Measurements from ENCODE around the gene CAMSAP3.

The CAMSAP3 gene

DNA sequence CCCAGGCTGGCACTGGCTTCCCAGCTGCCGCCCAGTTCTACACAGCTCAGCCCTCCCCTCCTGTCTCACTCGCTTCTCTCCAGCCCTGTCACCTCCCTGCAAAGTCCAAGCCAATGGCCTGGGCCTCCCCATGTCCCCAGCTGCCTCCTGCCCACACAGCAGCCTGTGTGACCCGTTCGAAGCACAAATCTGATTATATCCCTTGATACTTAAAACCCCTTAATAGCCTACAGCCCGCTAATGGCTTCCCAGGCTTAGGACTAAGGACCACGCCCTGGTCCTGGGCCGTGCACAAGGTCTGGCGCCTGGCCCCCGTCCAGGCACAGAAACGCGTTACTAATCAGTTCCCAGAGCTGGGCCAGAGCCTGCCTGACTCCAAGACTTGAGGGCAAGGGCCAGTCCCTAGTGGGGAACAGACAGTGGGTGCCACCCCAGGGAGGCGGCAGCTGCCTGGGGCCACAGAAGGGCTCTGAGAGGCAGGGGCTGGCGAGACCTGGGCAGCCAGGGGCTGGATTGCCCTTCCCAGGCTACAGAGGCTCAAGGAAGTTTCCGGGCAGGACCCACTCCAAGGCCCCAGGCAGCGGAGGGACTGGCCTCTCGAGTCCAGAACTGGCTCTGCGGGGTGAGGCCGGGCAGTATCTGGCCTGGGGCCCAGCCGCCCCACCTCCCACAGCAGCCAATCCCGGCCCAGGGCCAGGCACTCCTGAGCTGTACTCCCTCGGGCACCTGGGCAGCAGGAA lies 23.3 kb downstream of the CAMSAP3 start:
- H3K4me3 ChIP-seq (ENCODE audit: low read length), result no peak overlapping the region
- peaks cover 26% of the 10 kb centered on the region for H3K36me3 ChIP-seq (replicated peaks; ENCODE audit: low read depth, low read length)
- H3K9ac ChIP-seq (ENCODE audit: low read length), result no peak overlapping the region
- no peak overlapping the region for H3K27ac ChIP-seq (ENCODE audit: low read length)
- TF ChIP-seq EZH2phosphoT487 (IDR thresholded peaks at IDR 0.05; ENCODE audit: low read depth), result no peak
- TF ChIP-seq, protein P1, sequence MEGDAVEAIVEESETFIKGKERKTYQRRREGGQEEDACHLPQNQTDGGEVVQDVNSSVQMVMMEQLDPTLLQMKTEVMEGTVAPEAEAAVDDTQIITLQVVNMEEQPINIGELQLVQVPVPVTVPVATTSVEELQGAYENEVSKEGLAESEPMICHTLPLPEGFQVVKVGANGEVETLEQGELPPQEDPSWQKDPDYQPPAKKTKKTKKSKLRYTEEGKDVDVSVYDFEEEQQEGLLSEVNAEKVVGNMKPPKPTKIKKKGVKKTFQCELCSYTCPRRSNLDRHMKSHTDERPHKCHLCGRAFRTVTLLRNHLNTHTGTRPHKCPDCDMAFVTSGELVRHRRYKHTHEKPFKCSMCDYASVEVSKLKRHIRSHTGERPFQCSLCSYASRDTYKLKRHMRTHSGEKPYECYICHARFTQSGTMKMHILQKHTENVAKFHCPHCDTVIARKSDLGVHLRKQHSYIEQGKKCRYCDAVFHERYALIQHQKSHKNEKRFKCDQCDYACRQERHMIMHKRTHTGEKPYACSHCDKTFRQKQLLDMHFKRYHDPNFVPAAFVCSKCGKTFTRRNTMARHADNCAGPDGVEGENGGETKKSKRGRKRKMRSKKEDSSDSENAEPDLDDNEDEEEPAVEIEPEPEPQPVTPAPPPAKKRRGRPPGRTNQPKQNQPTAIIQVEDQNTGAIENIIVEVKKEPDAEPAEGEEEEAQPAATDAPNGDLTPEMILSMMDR (IDR thresholded peaks at IDR 0.05; ENCODE audit: low read depth, low read length), result no peak
- no peak overlapping the region for H2AFZ ChIP-seq (ENCODE audit: low read depth, low read length)
- no peaks in the 10 kb centered on the region for H3K4me1 ChIP-seq (ENCODE audit: low read length)
- H3K9me3 ChIP-seq (ENCODE audit: insufficient read depth, low read length), result no peaks in the 10 kb centered on the region
- H3K27me3 ChIP-seq (ENCODE audit: low read depth, low read length), result no peaks in the 10 kb centered on the region
- no peaks in the 10 kb centered on the region for H4K20me1 ChIP-seq (ENCODE audit: insufficient read depth, low read length)
- H3K4me2 ChIP-seq (ENCODE audit: low read length), result no peak overlapping the region
- H3K79me2 ChIP-seq (ENCODE audit: low read length), result no peaks in the 10 kb centered on the region

DNA sequence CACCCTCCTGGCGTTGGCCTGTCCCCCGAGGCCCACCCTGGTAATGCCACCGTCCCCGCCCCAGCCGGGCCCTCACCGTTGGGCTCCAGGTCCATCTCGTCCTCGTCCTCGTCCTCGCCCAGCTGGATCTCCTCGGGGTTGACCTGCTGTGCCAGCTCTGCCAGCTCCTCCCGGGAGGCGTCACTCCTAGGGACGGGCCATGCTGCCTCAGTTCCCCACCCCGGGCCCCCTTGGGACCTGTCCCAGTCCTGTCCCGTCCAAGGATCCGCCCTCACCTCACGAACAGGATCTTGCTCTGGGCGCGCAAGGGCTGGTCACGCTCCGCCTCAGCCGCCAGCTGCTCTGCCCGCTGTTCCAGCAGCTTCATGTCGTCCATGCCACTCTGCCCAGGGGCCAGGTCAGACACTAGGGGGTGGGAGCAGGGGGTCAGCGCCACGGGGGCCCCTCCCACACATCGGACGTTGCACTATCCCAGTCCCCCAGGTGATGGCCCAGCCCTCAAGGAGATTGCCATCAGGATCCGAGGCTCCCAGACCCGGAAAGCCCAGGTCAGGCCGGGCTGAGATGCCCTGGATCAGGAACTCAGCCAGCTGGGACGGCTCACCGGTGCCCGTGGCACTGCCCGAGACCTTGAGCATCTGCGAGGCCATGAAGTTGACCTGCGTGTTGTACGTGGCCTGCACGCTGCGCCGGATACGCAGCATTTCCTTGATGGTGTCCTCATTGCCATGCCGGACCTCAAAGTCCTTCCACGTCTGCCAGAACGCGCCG lies 24.2 kb downstream of the CAMSAP3 start:
- Histone ChIP-seq H3K79me2 (ENCODE audit: low read length) (no peaks in the 10 kb centered on the region), H3K36me3 (replicated peaks; ENCODE audit: low read depth, low read length) (peaks cover 30% of the 10 kb centered on the region)

DNA sequence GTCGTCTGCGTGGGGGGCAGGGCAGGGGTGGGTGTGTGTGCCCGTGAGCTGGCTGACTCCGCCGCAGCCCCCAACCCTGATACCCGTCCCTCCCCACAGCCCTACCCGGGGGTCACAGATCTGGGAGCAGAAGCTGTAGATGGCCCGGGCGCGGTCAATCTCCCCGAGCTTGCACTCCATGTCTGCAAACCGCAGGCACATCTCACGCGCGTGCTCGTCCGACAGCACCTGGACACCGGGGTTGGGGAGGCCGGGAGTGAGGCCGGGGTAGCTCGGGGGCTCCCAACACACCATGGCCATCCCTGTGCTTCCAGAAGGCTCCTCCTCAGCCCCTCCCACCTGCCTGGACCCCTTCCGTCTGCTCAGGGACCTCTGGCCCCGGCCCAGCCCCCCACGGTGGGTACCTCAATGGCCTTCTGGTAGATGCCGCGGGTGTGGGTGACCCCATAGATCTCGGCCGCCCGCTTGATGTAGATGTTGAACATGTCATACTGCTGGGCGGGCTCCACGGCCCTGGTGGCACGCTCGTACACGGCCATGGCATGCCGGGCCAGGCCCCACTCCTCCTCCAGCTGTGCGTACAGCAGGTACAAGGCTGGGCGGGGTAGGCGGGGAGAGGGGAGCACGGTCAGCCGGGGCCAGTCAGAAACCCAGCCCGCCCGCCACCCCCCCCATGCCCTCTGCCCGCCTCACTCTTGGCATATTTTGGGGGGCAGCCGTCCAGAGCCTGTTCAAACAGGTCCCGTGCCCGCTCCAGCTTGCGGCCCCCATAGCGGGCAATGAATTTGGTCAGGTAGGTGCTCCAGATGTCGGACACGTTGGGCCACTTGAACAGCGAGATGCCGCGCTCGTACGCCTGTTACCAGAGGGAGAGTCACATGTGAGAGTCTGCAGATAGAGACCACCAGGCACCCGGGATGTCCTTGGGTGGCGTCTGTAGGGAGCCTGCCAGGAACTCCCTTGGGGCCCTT lies 25.1 kb downstream of the CAMSAP3 start:
- H3K27ac ChIP-seq (ENCODE audit: low read length), result no peak overlapping the region
- H2AFZ ChIP-seq (ENCODE audit: low read depth, low read length), result no peak overlapping the region
- H3K36me3 ChIP-seq (replicated peaks; ENCODE audit: low read depth, low read length), result peaks cover 32% of the 10 kb centered on the region
- H3K4me1 ChIP-seq (ENCODE audit: low read length), result no peaks in the 10 kb centered on the region
- H3K4me3 ChIP-seq (ENCODE audit: low read length), result no peak overlapping the region
- no peaks in the 10 kb centered on the region for H3K9me3 ChIP-seq (ENCODE audit: insufficient read depth, low read length)
- no peak overlapping the region for H3K4me2 ChIP-seq (ENCODE audit: low read length)
- H3K27me3 ChIP-seq (ENCODE audit: low read depth, low read length), result no peaks in the 10 kb centered on the region
- peaks cover 2% of the 10 kb centered on the region for H3K79me2 ChIP-seq (ENCODE audit: low read length)
- no peak overlapping the region for H3K9ac ChIP-seq (ENCODE audit: low read length)
- H4K20me1 ChIP-seq (ENCODE audit: insufficient read depth, low read length), result no peaks in the 10 kb centered on the region
- TF ChIP-seq EZH2phosphoT487 (IDR thresholded peaks at IDR 0.05; ENCODE audit: low read depth), result no peak
- TF ChIP-seq, protein P1 (IDR thresholded peaks at IDR 0.05; ENCODE audit: low read depth, low read length), result no peak

More for the DNA sequence above, 24.2 kb downstream of the CAMSAP3 start:
- Histone ChIP-seq H3K9me3 (ENCODE audit: insufficient read depth, low read length) (no peaks in the 10 kb centered on the region), H3K9ac (ENCODE audit: low read length) (no peak overlapping the region), H3K27ac (ENCODE audit: low read length) (no peak overlapping the region), H2AFZ (ENCODE audit: low read depth, low read length) (no peak overlapping the region), H3K4me1 (ENCODE audit: low read length) (no peaks in the 10 kb centered on the region), H3K4me3 (ENCODE audit: low read length) (no peak overlapping the region), H3K27me3 (ENCODE audit: low read depth, low read length) (no peaks in the 10 kb centered on the region), H4K20me1 (ENCODE audit: insufficient read depth, low read length) (no peaks in the 10 kb centered on the region), H3K4me2 (ENCODE audit: low read length) (no peak overlapping the region)
- no peak for TF ChIP-seq EZH2phosphoT487 (IDR thresholded peaks at IDR 0.05; ENCODE audit: low read depth)
- TF ChIP-seq, protein P1 (IDR thresholded peaks at IDR 0.05; ENCODE audit: low read depth, low read length), result no peak
